GM18508 (cell line): ENCODE results near the gene LMTK2.

Experiments used
- ATAC-seq: cut with Tn5 transposase; IDR thresholded peaks from one replicate; pipeline ENCODE4 v1.9.1; 2021; ENCODE audit warnings: moderate number of reproducible peaks; ENCODE audit not compliant: insufficient read depth, unreplicated experiment

The LMTK2 gene

GRCh38 chr7:98199131-98199530 lies 92.5 kb downstream of the LMTK2 start:
- ATAC-seq = no peak

DNA sequence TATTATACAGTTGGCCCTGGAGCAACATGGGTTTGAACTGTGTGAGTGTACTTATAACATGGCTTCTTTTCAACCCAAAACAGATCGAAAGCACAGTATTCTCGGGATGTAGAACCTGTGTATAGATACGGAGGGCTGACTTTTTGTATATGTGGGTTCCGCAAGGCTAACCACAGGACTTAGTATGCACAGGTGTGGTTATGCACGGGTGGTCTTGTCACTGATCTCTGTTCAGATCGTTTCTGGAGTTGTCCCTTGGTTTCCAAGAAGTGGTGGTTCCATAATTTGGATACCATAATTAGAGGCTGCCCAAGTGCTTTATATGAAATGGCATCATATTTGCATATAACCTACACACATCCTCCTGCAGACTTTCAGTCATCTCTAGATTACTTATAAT lies 93.7 kb downstream of the LMTK2 start:
- ATAC-seq = peak; percentile 30

- ATAC-seq = peak; percentile 92
Observed at GRCh38 chr7:98202367-98203195, 95.9 kb downstream of the LMTK2 start.

DNA sequence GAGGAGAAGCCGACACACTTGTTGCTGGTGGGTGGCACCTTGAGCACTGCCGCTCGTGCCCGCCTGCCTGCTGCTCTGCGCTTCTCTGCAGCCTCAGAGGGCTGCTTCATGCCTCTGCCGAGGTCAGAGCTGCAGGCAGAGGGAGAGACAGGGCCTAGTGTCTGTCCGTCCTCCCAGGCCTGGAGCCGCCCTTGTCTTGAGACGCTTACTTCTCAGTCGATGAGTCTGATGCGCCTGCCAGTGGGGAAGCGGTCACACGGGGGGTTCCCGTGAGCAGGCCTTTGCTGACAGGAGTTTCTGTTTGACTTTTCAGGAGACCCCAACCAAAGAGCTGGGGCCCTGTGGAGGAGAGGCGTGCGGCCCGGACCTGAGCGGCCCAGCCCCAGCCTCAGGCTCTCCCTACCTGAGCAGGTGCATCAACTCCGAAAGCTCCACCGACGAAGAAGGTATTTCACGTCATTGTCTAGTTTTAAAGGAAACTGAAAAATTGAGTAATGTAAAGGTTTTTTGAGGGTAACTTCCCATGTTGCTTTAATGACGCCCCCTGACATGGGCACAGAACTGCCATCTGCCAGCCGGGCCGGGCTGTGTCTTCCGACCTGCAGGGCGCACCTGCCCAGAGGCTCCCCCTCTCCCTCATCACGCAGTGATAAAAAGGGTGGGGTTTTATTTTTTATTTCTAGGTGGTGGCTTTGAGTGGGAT lies 96.8 kb downstream of the LMTK2 start:
- peak; percentile 23 for ATAC-seq

GRCh38 chr7:98203964-98204605 lies 97.4 kb downstream of the LMTK2 start:
- no peak for ATAC-seq

- ATAC-seq = no peak
Observed at GRCh38 chr7:98204670-98205069, 98.0 kb downstream of the LMTK2 start.

DNA sequence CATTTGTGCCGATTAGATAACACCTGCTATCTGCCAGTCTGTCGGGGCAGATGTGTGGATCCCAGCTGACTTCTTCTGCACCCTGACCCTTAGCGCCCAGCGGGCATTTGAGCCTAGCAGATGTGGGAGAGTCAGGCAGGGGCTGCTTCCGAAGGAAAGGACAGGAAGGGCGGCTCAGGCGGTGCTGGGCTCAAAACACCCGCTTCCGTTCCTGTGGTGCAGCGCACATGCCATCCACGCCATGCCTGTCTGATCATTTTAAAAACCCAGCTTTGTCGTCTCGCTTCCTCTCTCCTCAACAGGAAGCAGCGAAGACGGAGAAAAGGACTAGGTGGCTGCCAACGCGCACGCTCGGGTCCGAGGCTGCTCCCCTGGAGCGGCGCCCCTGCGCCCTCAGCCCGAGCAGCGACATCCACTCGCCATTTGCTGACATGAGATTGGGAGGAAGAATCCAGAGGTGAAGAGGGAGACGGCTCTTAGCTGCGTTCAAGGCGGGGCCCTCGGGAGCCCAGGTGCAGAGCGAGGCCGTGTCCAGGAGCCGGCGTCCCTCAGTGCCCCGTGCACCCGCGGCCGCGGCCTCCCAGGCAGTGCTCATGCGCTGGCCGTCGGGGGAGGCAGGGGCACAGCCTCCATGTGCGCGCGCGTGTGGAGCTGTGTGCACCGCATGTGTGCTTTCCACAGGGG lies 98.6 kb downstream of the LMTK2 start:
- ATAC-seq = no peak

DNA sequence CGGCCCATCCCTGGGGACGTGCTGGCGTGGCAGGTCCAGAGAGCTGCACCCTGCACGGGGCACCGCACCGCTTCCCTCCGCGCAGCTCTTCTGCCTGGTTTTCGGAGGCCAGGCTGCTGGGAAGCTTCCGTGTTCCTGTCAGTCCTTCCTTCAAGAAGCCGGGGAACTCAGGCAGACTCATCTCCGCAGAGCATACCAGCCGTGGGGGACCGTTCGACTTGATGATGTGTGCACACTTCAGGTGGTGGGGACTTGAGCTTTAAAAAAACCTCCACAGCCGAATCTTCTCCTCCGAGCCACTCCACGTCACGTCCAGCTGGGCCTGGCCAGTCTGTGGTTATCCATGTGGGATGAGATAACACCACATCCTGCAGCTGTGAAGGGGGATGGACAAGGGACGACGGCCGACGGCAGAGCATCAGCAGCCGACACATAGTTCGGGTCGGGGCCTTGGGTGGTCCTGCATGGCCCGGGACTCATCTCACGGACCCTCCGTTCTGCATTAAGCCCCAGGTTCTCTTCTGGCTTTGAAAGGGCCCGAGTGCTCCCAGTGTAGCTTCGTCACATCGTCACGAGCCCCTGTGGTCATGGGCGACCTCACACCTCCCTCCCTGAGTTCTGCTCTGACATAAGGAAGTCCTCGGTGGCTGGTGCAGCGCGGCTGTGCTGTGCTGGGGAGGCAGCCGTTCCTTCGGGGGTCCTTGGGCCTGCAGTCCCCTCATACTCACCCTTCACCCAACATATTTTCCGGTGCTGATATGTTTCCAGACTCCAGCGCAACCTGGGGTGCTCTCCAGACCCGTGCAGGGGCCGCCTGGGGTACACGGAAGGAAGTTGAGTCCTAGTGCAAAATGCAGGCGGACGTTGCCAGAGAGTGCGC lies 100.0 kb downstream of the LMTK2 start:
- no peak for ATAC-seq

- ATAC-seq = no peak
Observed at GRCh38 chr7:98209166-98209920, 102.7 kb downstream of the LMTK2 start.

- ATAC-seq = no peak
Observed at GRCh38 chr7:98210513-98211220, 104.0 kb downstream of the LMTK2 start.

- no peak for ATAC-seq
Observed at GRCh38 chr7:98211221-98211675, 104.6 kb downstream of the LMTK2 start, which contains the start of gene BHLHA15. Gene BHLHA15 (plus strand): TSS chr7:98211439. CDS start chr7:98212310, 871 bp downstream.

- ATAC-seq = no peak
Observed at GRCh38 chr7:98211676-98212531, 105.2 kb downstream of the LMTK2 start.

- ATAC-seq = no peak
Observed at GRCh38 chr7:98212532-98213041, 105.9 kb downstream of the LMTK2 start.

DNA sequence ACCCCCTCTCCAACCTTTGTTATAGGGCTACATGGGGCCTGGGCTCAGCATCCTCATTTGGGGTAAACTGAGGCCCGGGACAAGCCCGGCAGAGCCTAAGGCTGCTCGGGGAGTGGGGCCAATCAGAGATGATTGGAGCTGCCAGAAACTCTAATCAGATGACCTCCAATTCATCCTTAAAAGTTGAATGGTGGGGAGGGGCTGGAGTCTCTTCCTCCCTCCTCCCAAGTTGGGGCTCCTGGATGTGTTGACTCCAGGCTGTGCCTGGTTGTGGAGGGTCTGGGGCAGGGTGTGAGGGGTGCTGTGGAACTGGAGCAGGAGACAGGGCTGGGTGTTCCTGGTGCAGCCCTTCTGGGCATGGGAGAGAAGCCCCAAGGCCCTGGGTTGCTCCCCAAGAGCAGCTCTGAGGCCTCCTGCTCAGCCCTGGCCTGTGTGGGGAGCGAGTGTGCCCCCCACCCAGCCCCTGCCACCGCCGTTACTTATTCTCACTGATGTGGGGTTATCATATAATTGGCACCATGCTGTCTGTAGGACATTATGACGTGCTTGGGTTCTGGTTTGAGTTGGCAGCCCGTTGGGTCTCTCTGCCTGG lies 106.7 kb downstream of the LMTK2 start:
- ATAC-seq = no peak

DNA sequence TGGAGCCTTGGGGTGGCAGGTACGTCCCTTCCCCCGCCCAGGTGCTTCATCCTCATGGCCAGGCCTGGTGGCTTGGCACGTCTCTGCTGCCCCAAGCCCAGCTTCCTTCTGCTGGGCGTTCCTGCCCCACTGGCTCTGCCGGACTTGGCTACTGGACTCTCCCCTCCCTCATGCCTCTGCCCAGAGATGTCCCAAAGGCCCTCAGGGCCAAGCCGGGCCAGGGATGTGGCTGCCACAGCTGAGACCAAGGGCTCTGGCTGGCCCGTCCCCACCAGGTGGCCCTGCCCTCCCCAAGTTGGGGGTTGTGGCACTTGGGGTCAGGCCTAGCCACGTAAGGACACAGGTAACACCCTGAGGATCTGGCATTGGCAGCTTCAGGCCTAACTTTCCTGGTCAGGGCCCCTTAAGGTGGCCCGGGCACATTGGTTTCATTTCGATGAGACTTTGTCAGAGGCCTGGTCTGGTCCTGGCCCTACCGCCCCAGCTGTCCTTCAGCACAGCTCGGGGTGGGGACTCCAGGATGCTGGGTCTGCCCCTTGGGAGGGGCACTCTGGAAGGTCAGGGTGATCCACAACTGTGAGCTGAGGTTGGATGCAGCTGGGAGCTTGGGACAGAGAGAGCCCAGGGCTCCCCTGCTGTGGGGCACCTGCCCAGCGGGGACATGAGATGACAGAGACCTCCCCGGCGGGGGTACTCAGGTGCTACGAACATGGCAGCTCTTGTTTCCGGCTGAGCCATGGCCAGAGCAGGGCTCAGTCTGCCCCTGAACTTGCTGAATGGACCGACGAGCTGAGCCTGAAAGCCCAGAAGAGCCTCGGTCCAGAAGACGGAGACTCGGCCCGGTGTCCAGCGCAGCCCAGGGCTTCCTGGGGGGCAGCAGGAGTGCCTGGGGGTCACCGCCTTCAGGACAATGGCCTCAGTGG lies 107.5 kb downstream of the LMTK2 start:
- ATAC-seq = no peak
